ENCODE measurements around the gene ARHGAP27.
"Not testable (repeated sequence)": the region's sequence is repeated elsewhere in the genome, so short reads cannot be mapped to it uniquely, and the experiment has no call there.

ARHGAP27 gene

DNA sequence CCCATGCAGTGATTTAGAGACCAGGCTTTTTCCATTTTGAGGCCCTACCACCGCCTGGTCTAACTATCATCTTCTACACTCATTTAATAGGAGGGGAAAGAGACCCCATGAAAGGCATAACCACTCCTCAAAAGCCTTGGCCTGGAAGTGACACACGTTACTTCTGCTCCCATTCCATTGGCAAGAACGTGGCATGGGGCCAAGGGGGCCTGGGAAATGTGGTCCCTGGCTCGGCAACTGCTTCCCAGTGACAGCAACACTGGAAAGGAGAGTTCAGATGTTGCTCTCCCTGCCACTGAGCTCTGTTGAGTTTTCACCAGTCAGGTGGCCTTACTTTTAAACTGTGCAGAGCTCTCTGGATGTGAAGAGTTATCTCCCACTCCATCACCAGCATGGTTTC, 70.7 kb downstream of the ARHGAP27 start:
- no peak for DNase-seq (ENCODE audit: low spot score)

- DNase-seq (ENCODE audit: low spot score) = no peak
Observed at GRCh38 chr17:45361451-45361850, 71.2 kb downstream of the ARHGAP27 start.

GRCh38 chr17:45357364-45357997, 75.2 kb downstream of the ARHGAP27 start:
- no peak for DNase-seq (ENCODE audit: low spot score)

DNA sequence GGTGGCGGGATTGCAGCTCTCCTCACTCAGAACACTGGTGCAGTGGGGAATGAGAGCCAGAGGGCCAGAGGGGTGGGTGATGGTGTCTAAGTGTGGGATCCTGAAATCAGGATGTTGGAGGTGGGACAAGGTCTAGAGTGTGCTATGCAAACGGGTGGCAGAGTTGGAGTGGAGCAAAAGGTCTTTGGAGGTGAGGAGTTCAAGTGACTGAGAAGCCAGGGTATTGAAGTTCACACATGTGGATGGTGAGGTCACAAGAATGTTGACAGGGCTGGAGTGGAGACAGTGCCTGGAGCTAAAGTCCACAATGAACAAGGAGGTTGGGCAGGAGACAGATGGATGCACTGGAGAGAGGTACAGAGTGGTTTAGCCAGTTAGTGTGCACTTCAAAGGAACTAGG, 77.6 kb downstream of the ARHGAP27 start:
- no peak for DNase-seq (ENCODE audit: low spot score)

GRCh38 chr17:45353043-45353442, 79.6 kb downstream of the ARHGAP27 start:
- DNase-seq (ENCODE audit: low spot score) = no peak

GRCh38 chr17:45351831-45352230, 80.8 kb downstream of the ARHGAP27 start:
- DNase-seq (ENCODE audit: low spot score) = no peak

- no peak for DNase-seq (ENCODE audit: low spot score)
Observed at GRCh38 chr17:45347444-45347843, 85.2 kb downstream of the ARHGAP27 start.

GRCh38 chr17:45346216-45347015, 86.3 kb downstream of the ARHGAP27 start:
- DNase-seq (ENCODE audit: low spot score) = no peak

DNA sequence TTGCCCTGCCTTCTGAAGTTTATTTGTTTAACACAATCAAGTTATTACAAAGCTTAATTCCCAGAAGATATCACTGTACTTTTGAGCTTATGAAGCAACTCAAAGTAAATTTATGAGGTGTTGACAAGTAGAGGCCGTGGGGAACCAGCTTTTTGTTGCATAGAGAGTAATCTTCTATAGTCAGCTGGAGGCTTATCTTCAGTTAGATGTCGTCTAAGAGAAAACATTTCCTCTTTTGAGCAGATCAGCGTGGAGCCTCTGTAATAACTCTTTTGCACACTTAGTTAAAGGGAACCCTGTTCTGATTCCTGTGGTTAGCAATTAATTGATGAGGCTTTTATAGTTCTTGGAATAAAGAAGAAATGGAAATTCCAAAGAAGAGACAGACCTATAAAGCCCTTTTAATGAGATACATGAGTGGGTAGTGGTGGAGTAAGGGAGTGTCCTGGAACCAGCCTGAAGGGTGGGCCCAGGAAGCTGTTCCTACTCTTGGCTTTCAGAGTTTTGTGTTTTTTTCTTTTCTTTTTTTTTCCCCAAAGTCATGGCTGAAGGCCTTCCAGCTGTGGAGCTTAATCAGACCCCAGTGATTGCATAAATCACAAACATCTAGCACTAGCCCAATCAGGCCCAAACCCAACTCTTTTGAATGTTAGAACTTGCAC, 87.0 kb downstream of the ARHGAP27 start:
- no peak for DNase-seq (ENCODE audit: low spot score)

GRCh38 chr17:45345246-45345553, 87.5 kb downstream of the ARHGAP27 start:
- DNase-seq (ENCODE audit: low spot score) = no peak

- DNase-seq (ENCODE audit: low spot score) = not testable (repeated sequence)
Observed at GRCh38 chr17:45343967-45344664, 88.6 kb downstream of the ARHGAP27 start.
